ENCODE measurements around the gene ARID5A. TPM values are rescaled to one million over a fixed set of nuclear protein-coding genes. Genes with fewer than 3 reads are reported as not detected.

ARID5A gene
- total RNA-seq, 2 donors from 2014 or later: 152 to 231 TPM

GRCh38 chr2:96511851-96512250 lies 24.7 kb upstream of the ARID5A start:
- no peak overlapping the region for H3K27ac ChIP-seq
- no peak for TF ChIP-seq CTCF (IDR thresholded peaks at IDR 0.05)
- no peaks in the 10 kb centered on the region for H3K27me3 ChIP-seq (replicated peaks; ENCODE audit: insufficient read depth)
- no peaks in the 10 kb centered on the region for H3K9me3 ChIP-seq
- DNase-seq (ENCODE audit: low spot score) (no peak), ATAC-seq (ENCODE audit: insufficient number of reproducible peaks, low FRiP score, low read depth) (no peak)
- no peak overlapping the region for H3K4me3 ChIP-seq
- peaks cover 12 to 17% of the 10 kb centered on the region in 2 donors for H3K4me1 ChIP-seq (ENCODE audit: control insufficient read depth in 1 of 2, low read depth in 2 of 2)
- no peaks in the 10 kb centered on the region for H3K36me3 ChIP-seq

- Histone ChIP-seq H3K4me1 (ENCODE audit: control insufficient read depth in 1 of 2, low read depth in 2 of 2) (peaks cover 12 to 17% of the 10 kb centered on the region in 2 donors), H3K4me3 (no peak overlapping the region), H3K9me3 (no peaks in the 10 kb centered on the region), H3K36me3 (no peaks in the 10 kb centered on the region), H3K27ac (no peak overlapping the region), H3K27me3 (replicated peaks; ENCODE audit: insufficient read depth) (no peaks in the 10 kb centered on the region)
- DNase-seq (ENCODE audit: low spot score) (no peak), ATAC-seq (ENCODE audit: insufficient number of reproducible peaks, low FRiP score, low read depth) (no peak)
- TF ChIP-seq CTCF (IDR thresholded peaks at IDR 0.05): no peak
Measured at GRCh38 chr2:96512341-96512740, 24.2 kb upstream of the ARID5A start.

GRCh38 chr2:96514521-96514920 lies 22.0 kb upstream of the ARID5A start:
- DNase-seq (ENCODE audit: low spot score) (no peak), ATAC-seq (ENCODE audit: insufficient number of reproducible peaks, low FRiP score, low read depth) (no peak)
- no peak overlapping the region for H3K27ac ChIP-seq
- H3K4me3 ChIP-seq: no peak overlapping the region
- no peaks in the 10 kb centered on the region for H3K9me3 ChIP-seq
- no peak for TF ChIP-seq CTCF (IDR thresholded peaks at IDR 0.05)
- no peaks in the 10 kb centered on the region for H3K27me3 ChIP-seq (replicated peaks; ENCODE audit: insufficient read depth)
- no peaks in the 10 kb centered on the region for H3K36me3 ChIP-seq
- no peaks in the 10 kb centered on the region for H3K4me1 ChIP-seq (ENCODE audit: control insufficient read depth in 1 of 2, low read depth in 2 of 2)

GRCh38 chr2:96517079-96517478 lies 19.5 kb upstream of the ARID5A start:
- TF ChIP-seq CTCF (IDR thresholded peaks at IDR 0.05): no peak
- no peak for DNase-seq (ENCODE audit: low spot score)
- H3K9me3 ChIP-seq: no peaks in the 10 kb centered on the region

GRCh38 chr2:96520231-96520630 lies 16.3 kb upstream of the ARID5A start:
- H3K27me3 ChIP-seq (replicated peaks; ENCODE audit: insufficient read depth): no peaks in the 10 kb centered on the region
- ATAC-seq (ENCODE audit: insufficient number of reproducible peaks, low FRiP score, low read depth) (no peak), DNase-seq (ENCODE audit: low spot score) (no peak)
- no peak for TF ChIP-seq CTCF (IDR thresholded peaks at IDR 0.05)
- H3K4me1 ChIP-seq (ENCODE audit: control insufficient read depth in 1 of 2, low read depth in 2 of 2): no peaks in the 10 kb centered on the region
- H3K36me3 ChIP-seq: no peaks in the 10 kb centered on the region
- no peak overlapping the region for H3K4me3 ChIP-seq
- no peaks in the 10 kb centered on the region for H3K9me3 ChIP-seq
- H3K27ac ChIP-seq: no peak overlapping the region

More at GRCh38 chr2:96517079-96517478, 19.5 kb upstream of the ARID5A start:
- Histone ChIP-seq H3K4me3 (no peak overlapping the region), H3K36me3 (no peaks in the 10 kb centered on the region), H3K27me3 (replicated peaks; ENCODE audit: insufficient read depth) (no peaks in the 10 kb centered on the region), H3K4me1 (ENCODE audit: control insufficient read depth in 1 of 2, low read depth in 2 of 2) (no peaks in the 10 kb centered on the region), H3K27ac (no peak overlapping the region)
- no peak for ATAC-seq (ENCODE audit: insufficient number of reproducible peaks, low FRiP score, low read depth)

Measured in thoracic aorta (tissue), 2 donors.